ENCODE measurements around the gene OPA1. TPM values are rescaled to one million over a fixed set of nuclear protein-coding genes. Genes with fewer than 3 reads are reported as not detected.

The OPA1 gene
- total RNA-seq, 1 donor from 2014 or later: 54.6 TPM

DNA sequence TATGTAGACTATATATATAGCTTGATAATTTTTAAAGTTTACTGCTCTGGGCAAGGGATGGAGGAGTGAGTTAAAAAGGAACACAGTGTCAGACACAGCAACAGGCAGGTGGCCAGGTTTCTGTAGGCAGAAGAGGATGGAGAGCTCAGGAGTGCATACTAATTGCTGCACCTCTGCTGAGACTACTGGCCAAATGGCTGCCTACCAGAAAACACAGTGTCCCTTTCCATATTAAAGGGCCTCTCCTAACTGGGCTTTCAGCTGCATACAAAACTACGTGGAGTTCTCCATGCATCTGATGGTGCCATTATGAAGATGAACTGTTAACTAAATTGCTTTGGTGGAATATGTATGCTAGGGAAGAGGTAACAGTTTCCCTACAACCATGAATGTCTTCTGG is 40.1 kb upstream of the OPA1 start:
- Mint-ChIP-seq H3K4me3 (ENCODE audit: unreplicated experiment) (no peak overlapping the region), H3K27ac (ENCODE audit: unreplicated experiment) (no peak overlapping the region), H3K9me3 (ENCODE audit: low read depth) (no peaks in the 10 kb centered on the region)

DNA sequence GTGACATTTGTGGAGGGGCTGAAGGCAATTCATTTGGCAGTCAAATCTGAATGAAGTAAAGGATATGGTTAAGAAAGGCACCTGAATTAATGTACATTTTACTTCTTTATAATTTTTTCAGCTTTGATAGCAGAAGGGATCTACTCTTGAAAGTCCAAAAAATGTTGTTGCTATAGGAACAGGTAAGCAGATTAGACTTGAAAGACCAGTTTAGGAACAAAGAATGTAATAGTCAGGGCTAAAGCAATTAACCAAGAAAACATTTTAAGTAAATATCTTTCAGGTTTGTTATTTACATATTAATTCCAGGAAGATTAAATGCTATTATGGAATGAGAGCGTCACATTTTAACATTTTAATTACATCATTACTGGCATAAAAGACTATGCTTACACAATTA is 39.4 kb upstream of the OPA1 start:
- no peaks in the 10 kb centered on the region for H3K4me1 Mint-ChIP-seq (ENCODE audit: low read depth)
- H3K4me3 Mint-ChIP-seq (ENCODE audit: unreplicated experiment): no peak overlapping the region
- H3K36me3 Mint-ChIP-seq (ENCODE audit: low read depth): no peaks in the 10 kb centered on the region
- H3K9me3 Mint-ChIP-seq (ENCODE audit: low read depth): no peaks in the 10 kb centered on the region
- peaks cover 31% of the 10 kb centered on the region for H3K27me3 Mint-ChIP-seq (ENCODE audit: low read depth)
- no peak for DNase-seq (ENCODE audit: low spot score)
- H3K27ac Mint-ChIP-seq (ENCODE audit: unreplicated experiment): no peak overlapping the region
- TF ChIP-seq, protein P1, sequence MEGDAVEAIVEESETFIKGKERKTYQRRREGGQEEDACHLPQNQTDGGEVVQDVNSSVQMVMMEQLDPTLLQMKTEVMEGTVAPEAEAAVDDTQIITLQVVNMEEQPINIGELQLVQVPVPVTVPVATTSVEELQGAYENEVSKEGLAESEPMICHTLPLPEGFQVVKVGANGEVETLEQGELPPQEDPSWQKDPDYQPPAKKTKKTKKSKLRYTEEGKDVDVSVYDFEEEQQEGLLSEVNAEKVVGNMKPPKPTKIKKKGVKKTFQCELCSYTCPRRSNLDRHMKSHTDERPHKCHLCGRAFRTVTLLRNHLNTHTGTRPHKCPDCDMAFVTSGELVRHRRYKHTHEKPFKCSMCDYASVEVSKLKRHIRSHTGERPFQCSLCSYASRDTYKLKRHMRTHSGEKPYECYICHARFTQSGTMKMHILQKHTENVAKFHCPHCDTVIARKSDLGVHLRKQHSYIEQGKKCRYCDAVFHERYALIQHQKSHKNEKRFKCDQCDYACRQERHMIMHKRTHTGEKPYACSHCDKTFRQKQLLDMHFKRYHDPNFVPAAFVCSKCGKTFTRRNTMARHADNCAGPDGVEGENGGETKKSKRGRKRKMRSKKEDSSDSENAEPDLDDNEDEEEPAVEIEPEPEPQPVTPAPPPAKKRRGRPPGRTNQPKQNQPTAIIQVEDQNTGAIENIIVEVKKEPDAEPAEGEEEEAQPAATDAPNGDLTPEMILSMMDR (IDR thresholded peaks at IDR 0.05): no peak

More for the DNA sequence above, 40.1 kb upstream of the OPA1 start:
- Mint-ChIP-seq H3K4me1 (ENCODE audit: low read depth) (no peaks in the 10 kb centered on the region), H3K27me3 (ENCODE audit: low read depth) (peaks cover 26% of the 10 kb centered on the region), H3K36me3 (ENCODE audit: low read depth) (no peaks in the 10 kb centered on the region)
- no peak for DNase-seq (ENCODE audit: low spot score)
- TF ChIP-seq, protein P1 (IDR thresholded peaks at IDR 0.05): no peak

DNA sequence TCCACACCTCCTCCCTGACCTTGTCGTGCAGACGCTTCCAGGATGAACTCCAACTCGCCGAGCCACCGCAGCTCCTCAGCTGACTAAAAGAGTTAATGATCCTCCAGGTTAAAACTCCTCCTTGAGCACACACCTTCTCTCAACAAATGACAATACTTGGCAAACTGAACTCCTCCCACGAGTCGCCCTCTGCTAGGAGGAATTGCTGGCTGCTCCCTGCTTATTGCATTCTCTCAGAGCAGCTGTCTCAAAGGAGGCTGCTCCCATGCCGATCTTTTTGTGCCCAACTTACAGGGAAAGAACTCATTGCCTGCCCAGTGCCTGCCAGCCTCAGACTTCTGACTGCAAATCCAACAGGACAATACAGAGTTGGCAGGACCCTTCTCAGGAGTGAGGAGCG is 38.2 kb upstream of the OPA1 start, which contains the start of gene ATP13A4:
ATP13A4 (minus strand) TSS at position 85 of the 400 bp plus-strand sequence. CDS start 96 bp downstream, outside the sequence.
- Mint-ChIP-seq H3K9me3 (ENCODE audit: low read depth) (no peaks in the 10 kb centered on the region), H3K27me3 (ENCODE audit: low read depth) (peaks cover 31% of the 10 kb centered on the region), H3K36me3 (ENCODE audit: low read depth) (no peaks in the 10 kb centered on the region), H3K4me1 (ENCODE audit: low read depth) (no peaks in the 10 kb centered on the region), H3K27ac (ENCODE audit: unreplicated experiment) (no peak within 1 kb of the TSS), H3K4me3 (ENCODE audit: unreplicated experiment) (no peak within 1 kb of the TSS)
- TF ChIP-seq, protein P1 (IDR thresholded peaks at IDR 0.05): no peak
- DNase-seq (ENCODE audit: low spot score): no peak

DNA sequence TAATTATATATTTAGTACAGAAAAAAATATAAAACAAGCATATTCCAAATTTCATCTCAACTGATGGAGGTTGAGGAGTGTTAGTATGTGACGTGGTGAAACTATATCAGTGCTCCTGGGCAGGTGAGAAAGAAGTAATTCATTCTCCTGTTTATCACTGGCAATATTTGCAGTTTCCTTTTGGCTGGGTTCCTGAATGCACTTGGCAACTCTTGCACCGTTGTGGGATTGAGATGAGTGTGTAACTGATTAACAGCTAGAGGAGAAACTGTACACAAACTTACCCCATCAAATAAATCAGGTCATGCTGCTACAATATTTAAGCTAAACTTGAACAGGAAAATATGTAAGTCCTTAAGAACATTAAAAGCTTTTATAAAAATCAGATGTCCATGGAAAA is 36.2 kb upstream of the OPA1 start:
- DNase-seq (ENCODE audit: low spot score): no peak
- Mint-ChIP-seq H3K36me3 (ENCODE audit: low read depth) (no peaks in the 10 kb centered on the region), H3K4me1 (ENCODE audit: low read depth) (no peaks in the 10 kb centered on the region), H3K4me3 (ENCODE audit: unreplicated experiment) (no peak overlapping the region), H3K27ac (ENCODE audit: unreplicated experiment) (no peak overlapping the region), H3K27me3 (ENCODE audit: low read depth) (peaks cover 31% of the 10 kb centered on the region), H3K9me3 (ENCODE audit: low read depth) (no peaks in the 10 kb centered on the region)
- TF ChIP-seq, protein P1 (IDR thresholded peaks at IDR 0.05): no peak

DNA sequence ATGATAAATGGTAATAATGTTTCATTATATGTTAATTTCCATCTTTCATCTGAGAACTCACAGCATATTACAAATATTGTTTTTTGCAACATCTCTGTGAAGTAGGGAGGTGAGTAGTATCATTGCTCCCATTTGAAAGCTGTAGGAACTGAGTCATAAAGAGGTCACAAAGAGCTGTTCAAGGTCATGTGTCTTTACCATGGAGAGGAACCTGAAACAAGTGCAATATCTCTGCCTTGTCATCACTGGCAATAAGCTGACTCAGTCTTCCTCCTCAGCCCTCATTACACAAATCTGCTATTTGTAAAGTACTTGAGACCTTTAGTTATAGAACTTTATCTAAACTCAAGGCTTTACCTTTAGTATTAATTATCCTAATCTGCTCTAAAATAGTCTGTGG is 33.9 kb upstream of the OPA1 start:
- Mint-ChIP-seq H3K36me3 (ENCODE audit: low read depth) (no peaks in the 10 kb centered on the region), H3K4me3 (ENCODE audit: unreplicated experiment) (no peak overlapping the region), H3K27ac (ENCODE audit: unreplicated experiment) (no peak overlapping the region), H3K27me3 (ENCODE audit: low read depth) (peaks cover 23% of the 10 kb centered on the region), H3K9me3 (ENCODE audit: low read depth) (no peaks in the 10 kb centered on the region), H3K4me1 (ENCODE audit: low read depth) (no peaks in the 10 kb centered on the region)
- TF ChIP-seq, protein P1 (IDR thresholded peaks at IDR 0.05): no peak
- no peak for DNase-seq (ENCODE audit: low spot score)
